ENCODE measurements around the gene CHST3.

Gene CHST3

GRCh38 chr10:72011468-72011867, 47.3 kb downstream of the CHST3 start:
- no peak for DNase-seq (ENCODE audit: low read depth)

- DNase-seq (ENCODE audit: low read depth): no peak
These were observed 47.8 kb downstream of the CHST3 start for GRCh38 chr10:72011976-72012512.

DNA sequence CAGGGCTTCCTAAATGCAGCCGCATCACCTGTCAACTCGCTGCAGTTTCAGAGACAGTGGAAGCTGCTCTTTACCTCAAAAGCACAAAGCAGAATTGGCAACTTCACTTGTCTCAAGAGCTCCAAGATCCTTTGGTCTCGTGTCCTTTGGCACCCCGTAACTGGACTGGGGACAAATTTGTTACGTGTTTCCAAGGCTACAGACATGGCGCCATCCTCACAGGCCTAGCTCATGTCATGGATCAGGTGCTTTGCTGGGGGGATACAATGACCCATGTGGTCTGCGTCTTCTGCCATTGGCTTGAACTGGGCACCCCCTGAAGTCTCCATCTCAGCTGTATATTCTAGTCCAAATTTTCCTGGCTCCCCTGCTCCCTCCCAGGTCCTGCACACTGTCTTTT, 48.6 kb downstream of the CHST3 start:
- DNase-seq (ENCODE audit: low read depth): no peak

DNA sequence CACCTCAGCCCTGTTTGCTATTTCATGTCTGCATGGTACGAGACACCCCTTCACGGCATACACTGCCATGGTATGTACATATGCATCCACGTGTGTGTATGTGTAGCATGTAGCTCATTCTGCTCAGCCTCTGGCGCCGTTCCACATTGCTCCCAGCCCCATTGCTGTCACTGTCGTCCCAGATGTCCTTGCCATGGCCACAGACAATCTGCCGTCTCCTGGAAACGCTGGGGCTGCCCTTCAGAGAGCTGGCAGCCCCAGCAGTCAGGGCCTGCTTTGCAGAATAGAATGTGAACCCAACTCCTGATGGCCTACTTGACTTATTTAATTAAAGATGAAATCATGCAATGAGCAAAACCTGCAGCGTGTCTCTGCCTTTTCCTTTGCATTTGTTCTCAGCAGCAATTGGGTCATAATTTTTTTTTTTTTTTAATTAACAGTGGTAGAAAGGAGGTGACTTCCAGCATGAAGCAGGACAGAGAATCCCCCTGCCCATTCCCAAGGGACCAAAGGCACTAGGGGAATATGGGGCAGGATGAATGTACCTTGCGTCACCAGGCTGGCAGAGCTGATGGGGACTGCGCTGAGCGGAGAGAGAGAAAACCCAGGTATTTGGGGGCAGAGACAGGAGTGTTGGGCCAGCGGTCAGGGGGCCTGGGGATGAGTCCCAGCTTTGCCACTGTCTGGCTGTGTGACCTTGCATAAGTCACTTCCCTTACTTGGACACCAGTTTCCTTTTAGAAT, 49.2 kb downstream of the CHST3 start:
- no peak for DNase-seq (ENCODE audit: low read depth)

DNA sequence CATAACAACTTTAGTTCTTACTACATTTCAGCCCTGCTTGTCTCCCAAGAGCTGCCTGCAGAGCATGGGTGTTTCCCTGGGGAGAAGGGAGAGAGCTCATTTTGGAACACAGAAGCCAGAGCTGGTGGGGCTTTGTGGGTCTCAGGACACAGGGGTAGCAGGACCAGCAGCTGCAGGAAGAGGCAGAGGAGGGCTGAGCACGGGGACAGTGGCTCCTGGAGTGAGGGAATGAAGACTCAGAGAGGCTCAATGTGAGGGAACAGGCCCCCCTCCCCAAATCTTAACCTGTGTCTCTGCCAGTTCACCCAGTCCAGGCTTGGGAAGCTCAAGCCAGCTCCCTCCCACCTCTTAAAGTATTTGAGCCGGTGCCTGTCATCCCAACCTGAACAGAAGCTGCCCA, 50.0 kb downstream of the CHST3 start:
- DNase-seq (ENCODE audit: low read depth): no peak

GRCh38 chr10:72014785-72015480, 50.7 kb downstream of the CHST3 start:
- no peak for DNase-seq (ENCODE audit: low read depth)

DNA sequence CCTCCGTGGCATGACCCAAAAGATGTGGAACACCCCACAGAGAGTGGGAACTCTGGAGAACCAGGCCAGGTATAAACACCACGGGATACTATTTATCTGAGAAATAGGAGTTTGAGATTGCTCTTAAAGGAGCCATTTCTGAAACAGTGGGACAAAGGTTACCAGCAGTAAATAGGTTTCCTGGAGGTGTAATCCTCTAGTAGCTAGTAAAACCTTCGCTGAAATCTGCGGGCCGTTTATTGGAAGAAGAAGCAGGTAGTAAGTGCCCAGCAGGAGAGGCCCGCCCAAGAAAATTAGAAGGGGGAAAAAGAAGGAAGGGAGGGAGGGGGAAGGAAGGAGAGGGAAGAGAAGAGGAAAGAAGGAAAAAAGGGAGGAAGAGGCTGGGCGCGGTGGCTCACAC, 51.6 kb downstream of the CHST3 start:
- DNase-seq (ENCODE audit: low read depth): no peak

DNA sequence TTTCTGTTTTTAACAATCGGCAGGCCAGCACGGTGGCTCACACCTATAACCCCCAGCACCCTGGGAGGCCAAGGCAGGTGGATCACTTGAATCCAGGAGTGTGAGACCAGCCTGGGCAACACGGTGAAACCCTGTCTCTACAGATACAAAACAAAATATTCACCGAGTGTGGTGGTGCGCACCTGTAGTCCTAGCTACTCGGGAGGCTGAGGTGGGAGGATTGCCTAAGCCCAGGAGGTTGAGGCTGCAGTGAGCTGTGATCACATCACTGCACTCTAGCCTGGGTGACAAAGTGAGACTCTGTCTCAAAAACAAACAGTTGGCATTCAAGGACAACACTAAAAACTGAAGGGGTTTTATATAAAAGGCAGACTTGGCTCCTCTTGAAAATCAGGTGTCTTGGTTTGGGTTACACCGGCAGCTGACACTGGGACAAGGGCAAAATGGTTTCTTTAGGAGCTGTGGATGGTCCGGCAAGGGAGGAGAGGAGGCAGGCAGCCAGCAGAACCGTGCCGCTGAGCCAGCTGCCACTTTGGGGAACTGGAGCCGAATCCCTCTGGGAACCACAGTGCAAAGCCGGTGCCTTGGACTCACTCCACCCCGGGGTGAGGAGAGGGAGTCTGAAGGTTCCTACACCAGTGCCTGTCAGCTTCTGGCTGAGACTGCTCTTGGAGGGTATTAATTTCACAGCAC, 52.6 kb downstream of the CHST3 start:
- no peak for DNase-seq (ENCODE audit: low read depth)

DNA sequence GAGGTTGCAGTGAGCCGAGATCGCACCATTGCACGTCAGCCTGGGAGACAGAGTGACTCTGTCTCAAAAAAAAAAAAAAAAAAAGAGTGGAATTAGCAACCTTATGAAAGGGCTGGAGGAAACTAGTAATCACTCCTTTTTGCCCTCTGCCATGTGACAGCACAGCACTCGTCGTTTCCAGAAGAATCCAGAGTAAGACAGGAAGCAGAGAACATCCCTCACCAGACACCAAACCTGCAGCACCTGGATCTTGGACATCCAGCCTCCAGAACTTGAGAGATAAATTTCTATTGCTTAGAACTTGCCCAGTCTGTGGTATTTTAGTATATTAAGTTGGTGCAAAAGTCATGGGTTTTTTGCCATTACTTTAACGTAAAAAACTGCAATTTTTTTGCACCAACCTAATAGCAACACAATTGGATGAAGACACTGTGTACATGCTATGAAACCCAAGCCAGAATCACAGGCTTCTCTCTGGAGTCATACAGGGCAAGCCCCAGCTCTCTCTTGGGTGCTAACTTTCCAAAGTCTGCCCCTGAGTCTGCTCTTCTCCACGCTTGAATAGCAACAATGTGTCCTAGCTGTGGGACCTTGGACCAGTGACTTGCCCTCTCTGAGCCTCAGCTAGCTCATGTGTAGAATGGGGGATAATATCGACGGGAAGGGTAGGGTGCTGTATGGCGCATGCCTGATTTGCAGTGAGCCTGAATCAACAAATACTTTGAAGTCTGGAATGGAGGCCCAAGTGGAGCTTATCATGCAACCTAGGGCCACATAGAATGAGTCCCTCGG, 55.1 kb downstream of the CHST3 start:
- no peak for DNase-seq (ENCODE audit: low read depth)

DNA sequence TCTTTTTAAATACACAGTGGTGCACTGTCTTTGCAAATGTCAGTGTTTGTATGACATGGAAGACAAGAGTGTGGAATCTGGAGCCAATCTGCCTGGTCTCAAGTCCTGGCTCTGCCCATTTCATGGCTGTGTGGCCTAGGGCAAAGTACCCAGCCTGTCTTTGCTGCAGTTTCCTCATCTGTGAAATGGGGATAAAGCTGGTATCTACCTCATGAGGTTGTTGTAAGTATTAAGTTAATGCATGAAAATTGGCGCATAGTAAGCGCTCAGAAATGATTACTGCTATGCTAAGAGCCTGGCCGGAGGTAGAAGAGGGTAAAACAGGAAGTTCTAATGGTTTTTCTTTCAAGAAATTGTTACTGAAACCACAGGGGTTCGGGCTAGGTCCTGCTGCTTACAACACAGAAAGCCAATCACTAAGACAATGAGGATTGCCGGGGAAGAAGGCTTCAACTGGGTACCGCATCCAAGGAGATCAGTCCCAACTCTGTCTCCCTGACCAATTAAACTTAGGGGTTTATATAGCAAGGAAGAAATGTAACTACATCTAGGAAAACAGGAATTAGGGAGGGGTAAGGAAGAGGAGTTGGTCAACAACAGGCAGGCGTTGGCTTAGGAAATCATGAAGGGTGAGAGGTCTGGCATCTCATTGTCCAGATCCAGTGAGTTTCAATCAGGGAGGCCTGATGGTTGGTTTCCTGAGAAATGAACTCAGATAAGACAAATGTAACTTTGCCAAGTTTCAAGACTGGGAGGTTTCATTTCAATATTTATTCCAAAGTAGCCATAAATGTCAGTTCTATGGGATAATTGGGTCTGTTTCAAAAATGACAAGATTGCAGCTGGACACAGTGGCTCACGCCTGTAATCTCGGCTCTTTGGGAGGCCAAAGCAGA, 57.0 kb downstream of the CHST3 start:
- no peak for DNase-seq (ENCODE audit: low read depth)

GRCh38 chr10:72022228-72022627, 58.0 kb downstream of the CHST3 start:
- no peak for DNase-seq (ENCODE audit: low read depth)

DNA sequence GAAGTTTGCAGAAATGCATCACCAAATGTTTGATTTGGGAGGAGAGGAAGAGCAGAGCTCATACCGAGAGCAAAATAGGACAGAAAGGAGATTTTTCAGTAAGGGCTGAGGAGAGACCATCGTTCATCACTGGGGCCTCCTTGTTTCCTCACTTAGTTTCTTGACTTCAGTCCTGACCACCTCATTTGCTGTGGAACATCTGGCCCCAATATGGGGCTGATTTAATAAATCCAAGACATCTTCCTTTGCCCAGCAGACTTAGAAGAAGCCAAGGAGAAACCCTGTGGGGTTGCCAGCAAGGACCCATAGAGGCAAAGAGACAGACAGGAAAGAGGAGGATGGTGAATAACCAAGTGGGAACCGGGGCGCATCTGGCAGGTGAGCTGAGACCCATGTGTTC, 60.4 kb downstream of the CHST3 start:
- no peak for DNase-seq (ENCODE audit: low read depth)

DNA sequence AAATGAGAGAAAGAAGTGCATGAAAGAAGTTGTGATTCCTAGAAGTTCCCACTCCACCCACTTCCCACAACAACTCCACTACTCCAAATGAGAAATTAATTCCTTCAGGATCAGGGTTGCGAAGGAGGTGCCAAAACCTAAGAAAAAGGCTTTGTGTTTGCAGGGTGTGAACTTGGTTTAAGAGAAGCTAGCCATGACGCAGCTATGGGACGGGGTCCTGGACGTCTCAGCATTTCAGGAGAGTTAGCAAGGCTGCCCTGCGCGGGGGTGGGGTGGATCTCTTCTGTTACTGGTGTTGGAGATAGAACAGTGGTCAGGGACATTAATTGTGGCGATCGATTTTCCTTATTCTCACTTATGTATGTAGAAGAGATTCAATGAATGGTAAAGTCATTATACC, 61.2 kb downstream of the CHST3 start:
- no peak for DNase-seq (ENCODE audit: low read depth)

DNA sequence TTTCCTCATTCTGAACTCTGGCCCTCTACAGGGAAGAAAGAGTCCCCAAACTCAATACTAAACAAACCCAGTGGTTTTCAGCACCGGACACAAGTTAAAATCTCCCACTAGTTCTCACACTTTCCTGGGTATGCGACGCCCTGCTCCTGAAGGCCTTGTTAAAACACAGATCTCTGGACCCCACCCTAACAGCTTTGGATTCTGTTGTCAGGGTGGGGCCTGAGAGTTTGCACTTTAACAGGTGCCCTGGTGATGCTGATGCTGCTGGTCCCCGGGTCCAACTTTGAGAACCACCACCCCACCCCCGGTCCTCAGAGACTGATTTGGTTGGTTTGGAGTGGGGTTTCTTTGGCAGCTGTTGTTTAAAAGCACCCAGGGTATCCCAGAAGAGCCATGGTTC, 61.6 kb downstream of the CHST3 start:
- DNase-seq (ENCODE audit: low read depth): no peak

- no peak for DNase-seq (ENCODE audit: low read depth)
These were observed 62.3 kb downstream of the CHST3 start for GRCh38 chr10:72026278-72027111.

GRCh38 chr10:72027498-72027897, 63.3 kb downstream of the CHST3 start:
- DNase-seq (ENCODE audit: low read depth): no peak

- no peak for DNase-seq (ENCODE audit: low read depth)
These were observed 65.2 kb downstream of the CHST3 start for GRCh38 chr10:72029414-72029813.

GRCh38 chr10:72030762-72031543, 66.8 kb downstream of the CHST3 start:
- DNase-seq (ENCODE audit: low read depth): no peak

GRCh38 chr10:72031706-72032105, 67.5 kb downstream of the CHST3 start:
- DNase-seq (ENCODE audit: low read depth): no peak

Data from stimulated activated CD8-positive, alpha-beta memory T cell treated with anti-CD3 and anti-CD28 coated beads, Interleukin-12 subunit alpha, Interleukin-12 subunit beta, amount 100 ng/mL, for 1 hour (primary cell).